Embryonic facial prominence (tissue), 1 donor: ENCODE results near the gene POC1A.
A peak's percentile ranks its signal among the peaks of the same experiment; 100 is the strongest.

Experiments used
- DNase-seq: peaks from one replicate; pipeline ENCODE4 v3.0.0-alpha.2; 2016; ENCODE audit errors: extremely low spot score

POC1A gene

DNA sequence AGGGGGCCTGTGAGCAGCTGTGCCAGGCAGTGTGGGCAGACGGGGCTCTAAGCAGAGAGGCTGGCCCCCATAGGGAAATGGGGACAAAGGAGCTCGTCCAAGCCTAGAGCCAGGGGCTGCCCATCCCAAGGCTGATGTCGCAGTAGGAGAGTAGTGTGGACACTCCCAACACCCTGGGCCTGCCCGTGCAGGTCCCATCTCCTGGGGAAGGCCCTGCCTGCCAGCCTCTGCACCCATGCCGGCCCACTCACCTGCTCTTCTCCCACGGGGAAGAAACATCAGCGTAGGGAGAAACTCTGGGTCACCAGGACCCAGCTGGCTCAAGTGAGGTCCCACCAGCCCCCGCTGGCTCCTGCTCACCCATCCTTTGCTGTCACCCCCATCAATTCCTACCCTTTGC lies 87.2 kb downstream of the POC1A start:
- no peak for DNase-seq

DNA sequence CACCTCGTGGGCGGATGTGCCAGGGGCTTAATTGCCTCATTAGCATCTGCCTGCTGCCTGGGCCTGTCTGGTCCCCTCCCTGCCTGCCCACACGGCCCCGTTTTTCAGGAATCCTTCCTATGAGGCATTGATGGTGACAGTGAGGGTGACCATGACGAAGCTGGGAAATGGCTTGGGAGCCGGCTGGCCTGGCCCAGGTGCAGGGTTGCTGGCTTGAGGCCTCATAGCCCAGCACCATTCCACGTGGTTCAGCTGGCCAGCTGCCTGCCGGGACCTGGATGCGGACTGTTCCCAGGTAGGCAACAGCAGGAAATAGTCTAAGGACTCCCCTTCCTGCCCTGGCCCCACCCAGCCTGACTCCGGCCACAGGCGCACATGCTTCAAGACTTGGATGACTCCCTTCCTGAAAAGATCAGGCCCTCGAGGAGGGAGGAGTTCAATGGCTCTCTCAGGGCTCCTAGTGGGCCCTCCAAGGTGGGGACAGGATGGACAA lies 88.9 kb downstream of the POC1A start:
- no peak for DNase-seq

DNA sequence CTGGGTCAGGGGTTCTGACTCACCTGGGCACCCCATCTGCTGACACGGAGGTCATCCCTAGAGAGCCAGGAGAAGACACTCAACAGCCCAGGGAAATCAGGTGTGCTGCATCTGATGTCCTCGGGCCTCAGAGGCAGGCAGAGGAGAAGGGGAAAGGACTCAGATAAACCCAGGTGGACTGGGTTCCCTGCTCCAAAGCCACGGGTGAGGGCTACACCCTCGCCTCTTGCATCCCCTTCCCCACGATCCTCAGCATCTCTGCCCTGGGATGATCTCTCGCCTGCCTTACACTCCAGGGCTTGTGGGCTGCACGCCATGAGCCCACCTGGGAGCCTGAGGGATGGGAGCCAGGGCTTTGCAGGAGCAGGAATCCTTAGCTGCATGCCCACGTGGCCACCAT lies 89.7 kb downstream of the POC1A start:
- DNase-seq, result no peak

DNA sequence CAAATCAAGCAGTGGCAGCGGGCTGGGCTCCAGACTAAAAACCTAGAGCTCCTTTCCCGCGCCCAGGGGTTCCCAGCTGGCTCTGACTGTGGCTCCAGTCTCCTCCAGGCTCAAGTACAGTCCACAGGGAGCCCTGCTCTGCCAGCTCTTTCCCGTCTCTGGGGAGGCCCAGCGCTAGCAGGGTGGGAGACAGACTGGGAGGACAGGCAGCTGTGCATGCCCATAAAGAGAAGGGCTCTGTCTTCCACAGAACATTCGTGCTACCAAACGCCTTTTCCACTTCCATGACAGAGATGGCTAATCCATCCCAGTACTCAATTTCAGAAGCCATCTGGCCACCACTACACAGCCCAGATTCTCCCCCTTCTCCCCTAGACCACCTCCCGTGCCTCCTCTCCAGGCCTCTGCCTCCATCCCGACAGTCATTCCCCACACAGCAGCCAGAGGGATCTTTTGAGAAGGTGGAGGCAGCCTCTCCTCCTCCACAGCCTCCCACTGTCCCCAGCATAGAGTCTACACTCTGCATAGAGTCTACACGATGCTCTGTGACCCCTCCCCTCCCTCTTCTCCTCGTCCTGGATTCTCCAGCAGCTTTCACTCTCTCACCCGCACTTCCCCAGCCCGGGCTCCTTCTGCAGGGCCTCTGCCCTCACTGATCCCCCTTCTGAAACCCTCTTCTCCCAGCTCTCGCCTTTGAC lies 91.0 kb downstream of the POC1A start:
- no peak for DNase-seq

DNA sequence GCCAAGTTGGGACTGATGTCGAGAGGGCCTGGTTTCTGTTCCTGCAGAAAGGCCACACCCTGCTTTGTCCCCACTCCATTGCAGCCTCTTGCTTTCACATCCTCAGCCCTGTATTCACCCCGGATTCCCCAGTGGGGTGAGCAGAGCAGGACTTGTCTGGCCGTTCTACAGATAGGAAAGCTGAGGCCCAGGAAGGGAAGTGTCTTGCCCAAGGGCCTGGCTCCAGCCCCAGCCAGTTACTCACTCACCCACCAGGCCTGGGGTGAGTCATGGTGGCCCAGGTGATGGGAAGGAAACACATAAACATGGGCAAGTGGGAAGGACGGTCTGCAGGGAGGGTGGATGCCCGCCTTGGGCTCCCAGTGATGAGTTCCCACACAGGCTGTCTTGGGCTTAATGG lies 91.7 kb downstream of the POC1A start:
- DNase-seq, result no peak

DNA sequence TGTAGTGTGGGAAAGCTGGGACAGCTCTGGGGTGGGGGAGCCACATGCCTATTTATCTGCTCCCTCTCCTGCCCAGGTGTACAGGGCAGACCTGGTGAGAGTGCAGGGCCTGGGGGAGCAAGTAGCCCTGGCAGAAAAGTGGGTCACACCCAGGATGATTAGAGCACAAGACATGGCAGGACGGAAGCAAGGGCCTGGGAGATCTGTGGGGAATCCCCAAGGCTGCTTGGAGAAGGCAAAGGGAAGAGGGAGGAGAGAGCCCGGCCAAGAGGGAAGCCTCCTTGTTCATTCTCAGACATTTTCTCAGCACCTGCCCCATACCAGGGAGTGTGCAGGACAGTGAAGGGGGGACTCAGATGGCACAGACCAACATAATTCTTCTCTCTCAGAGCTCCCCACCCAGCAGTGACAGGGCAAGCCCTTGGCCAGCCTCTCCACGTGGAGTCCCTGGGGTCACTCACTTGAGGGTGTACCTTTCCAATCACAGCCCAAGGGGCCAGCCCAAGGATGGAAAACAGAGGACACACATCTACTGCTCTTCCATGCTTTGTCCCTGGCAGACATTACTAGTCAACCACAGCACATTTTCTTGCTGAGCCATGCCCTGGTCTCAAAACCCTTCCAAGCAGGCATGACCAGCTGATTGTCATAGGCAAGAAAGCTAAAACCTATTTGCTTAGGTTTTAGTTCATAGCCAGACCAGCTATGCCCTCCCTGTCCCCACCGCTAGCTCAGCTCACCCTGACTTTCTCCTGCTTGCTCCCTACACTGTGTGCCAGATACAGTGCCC lies 92.9 kb downstream of the POC1A start:
- no peak for DNase-seq

DNA sequence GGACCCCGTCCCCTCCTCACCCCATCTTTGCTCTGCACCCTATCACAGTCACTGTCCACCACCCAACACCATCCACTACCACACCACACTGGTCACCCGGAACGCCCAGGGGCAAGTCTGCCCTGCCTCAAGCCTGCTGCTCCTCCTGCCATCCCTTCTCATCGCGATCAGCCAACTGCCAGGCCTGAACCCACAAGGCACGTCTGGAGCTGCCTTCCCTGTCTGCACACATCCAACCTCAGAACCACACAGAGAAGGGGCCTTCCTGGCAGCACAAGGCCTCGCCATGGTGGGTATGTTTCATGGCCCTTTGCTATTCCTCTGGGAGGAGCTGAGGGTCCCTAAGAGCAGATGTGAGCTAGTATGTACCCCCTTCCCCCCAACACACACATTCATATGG lies 94.4 kb downstream of the POC1A start:
- DNase-seq, result no peak

DNA sequence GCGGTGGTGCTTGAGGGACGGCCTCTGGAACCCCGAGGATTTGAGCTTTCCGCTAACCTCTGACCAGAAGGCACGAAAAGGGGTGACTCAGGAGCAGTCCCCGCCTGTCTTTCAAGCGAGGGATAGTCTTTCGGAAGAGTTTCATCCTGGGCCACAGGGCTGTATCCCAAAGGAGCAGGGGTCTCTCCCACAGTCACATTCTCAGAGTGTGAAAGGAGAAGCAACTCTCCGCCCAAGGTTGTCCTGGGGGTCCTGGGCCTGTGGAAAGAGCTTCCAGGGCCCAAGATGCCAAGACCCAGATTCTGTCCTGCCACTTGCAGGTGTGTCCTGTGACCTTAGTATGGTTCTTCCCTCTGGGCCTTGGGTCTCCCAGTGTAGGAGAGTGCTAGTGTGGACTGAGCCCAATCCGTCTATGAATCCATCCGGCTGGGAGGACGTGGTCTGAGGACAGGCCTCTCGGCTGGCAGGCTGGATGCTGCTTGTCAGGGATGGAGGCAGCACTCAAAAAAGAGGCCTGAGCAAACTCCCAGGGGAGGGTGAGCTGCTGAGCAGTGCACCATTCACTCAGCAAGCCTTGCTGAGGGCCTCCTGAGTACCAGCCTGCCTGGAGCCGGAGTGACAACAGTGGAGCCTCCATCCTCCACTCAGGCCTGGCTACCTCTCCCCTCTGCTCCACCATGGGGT lies 96.3 kb downstream of the POC1A start:
- no peak for DNase-seq

DNA sequence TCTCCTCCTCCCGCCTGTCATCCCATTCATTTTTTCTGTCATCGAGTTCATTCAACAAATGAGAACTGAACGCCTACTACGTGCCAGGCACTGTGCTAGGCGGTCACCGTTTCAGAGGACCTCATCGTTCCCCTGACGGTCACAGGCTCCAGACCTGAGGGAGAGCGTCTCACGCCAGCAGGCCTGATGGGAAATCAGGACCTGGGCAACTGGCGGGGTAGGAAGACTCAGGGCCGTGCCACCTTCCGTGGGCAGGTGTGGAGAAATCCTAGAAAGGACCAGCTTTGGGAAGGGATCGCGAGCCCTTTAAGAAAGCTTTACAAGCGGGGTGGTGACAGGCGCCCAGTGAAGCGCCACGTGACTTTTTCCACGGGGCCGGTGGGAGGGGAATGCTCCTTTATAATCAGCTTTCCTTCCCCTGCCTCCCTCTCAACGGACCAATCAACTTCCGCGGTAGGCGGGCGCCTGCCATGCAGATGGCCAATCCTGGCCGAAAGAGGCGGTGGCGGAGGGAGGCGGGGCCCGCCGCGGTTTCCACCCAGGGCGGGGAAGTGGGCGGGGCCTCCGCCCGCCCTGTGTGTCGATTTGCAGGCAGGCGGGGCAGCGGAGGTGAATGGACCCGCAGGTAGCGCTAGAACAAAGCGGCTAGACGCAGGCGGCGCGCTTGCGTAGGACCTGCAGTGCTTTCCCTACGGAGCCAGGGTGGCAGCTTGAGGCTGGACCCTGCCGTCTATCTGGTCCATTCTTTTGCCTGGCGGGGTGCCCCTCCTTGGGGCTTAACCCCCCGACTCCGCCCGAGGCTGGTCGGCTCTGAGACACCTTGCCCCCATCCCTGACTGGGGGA lies 97.0 kb downstream of the POC1A start:
- DNase-seq, result peak; percentile 98

DNA sequence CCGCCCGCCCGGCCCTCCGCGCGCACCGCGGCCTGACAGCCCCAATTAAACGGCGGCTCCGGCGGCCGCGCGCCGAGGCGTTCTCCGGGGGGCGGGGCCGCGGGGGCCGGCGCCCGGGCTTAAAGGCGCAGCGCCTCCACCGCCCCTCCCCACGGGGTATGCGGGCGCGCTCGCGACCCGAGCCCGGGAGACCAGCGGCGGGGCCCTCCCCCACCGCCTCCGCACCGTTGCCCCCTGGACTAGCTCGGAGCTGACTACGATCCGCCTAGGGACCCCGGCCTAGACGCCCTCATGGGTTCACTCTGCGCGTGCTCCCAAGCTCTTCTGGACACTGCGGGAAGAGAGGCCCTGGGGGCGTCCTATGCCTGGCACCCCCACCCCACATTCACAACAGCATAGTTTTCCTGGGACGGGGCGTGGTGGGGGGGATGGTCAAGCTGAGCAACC lies 97.7 kb downstream of the POC1A start, which contains the start of gene DUSP7:
Gene DUSP7, minus strand, starts transcription at position 51 of the 447 bp plus-strand sequence. CDS start 205 bp downstream, outside the sequence.
- no peak for DNase-seq

DNA sequence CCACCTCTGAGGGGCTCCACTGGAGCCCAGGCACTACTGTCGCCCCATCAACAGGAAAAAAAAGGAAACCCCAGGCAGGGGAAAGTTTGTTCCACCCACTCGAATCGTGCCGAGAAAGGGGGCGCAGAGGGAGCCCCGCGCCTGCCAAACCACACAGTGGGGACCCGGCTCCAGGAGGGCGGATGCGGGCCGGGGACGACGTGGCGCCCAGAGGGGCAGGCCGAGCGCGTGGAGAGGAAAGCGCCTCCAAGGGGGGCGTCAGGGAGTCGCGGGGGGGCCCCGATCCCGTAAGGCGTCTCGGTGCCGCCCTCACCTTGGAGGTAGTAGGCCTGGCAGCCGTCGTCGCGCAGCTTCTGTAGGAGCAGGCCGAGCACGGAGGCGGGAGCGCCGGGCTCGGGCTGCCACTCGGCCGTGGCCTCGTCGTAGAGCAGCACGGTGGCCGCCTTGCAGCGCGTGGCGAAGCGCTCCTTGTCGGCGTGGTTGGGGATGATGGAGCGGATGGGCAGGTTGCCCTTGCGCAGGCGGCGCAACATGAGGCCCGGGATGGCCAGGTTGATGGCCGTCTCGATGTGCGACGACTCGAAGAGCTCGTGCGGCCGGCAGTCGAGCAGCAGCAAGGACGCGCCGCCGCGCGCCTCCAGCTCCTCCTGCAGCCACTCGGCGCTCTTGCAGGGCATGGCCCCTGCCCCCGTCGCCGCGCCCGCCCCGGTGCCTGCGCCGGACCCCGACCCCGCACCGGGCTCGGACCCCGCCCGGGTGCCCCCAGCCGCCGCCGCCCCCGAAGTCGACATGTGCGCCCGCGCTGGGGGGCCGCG lies 98.5 kb downstream of the POC1A start:
- no peak for DNase-seq

DNA sequence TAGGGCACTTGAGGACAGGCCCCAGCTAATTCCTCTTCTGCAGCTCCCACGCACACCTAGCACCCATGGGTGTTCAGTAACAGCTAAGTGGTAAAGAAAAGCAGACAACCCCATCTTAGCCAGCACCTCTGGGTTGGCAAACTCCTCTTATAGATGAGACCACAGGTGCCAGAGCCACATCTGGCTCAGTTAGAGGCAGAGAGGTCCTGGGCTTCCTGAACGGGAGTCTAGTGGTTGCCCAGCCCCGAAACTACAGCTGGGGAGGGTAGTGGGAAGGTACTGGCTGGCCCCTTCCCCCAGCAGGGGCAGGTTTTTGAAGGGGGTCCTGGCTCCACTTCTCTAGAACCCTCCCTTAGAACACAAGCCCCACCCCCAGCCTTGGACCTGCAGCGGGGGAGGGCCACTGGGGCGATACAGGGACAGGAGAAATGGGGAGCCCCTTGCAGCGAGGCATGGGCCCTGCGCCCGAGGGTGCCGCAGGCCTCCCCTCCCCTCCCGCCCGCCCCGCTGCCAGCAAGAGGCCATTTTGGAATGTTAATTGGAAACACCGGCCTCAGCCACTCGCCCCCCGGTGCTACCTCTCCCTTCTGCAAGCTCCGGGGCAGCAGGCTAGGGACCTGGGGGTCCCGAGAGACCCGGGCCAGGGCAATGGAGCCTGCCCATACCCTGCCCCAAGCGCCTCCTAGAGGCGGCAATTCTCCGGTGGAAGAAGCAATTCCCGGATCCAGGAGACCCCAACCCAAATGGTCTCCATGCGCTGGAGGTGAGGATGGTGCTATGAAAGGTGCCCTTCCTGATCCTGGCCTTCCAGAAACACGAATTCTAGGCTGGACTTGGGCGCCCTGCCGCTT lies 99.3 kb downstream of the POC1A start:
- DNase-seq, result no peak

DNA sequence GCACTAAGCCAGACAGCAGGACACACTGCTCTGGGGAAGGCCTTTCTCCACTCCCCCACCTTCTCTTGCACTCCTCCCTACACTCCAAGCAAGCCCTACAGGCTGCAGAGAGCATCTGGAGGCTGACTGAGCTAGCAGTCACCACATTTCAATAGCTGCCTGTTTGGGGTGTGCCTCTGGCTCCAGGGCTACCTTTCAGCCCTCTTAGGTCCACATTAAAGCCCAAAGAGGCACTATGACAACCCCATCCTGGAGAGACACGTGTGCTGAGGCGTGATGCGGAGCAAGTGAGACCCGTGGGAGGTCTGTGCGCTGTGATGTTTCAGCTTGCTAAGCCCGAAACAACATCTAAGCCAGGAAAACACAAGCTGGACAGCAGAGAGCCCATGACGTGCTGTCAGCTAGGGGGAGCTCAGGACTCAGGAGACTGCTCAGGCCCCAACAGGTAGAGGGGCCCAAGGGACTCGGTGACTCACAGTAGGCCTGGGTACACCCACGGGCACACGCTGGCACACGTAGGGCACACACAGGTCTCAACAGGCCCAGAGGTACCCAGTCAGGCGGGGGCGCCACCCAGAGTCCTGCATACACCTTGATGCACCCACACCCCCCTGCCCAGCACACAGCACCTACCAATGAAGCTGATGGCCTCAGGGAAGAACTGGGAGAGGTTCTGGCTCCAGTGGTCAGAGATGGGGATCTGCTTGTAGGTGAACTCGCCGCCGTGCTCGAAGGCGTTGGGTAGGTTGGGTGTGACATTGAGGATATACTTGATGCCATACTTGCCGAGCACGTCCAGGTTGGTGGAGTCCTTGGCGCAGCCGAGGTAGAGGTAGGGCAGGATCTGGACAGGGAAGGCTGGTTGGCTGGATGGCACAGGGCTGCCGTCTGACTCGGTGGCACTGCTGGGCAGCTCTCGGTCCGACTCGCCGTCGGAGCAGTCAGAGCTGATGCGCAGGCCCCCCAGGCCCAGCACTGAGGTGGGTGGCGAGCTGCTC lies 100.6 kb downstream of the POC1A start:
- no peak for DNase-seq

DNA sequence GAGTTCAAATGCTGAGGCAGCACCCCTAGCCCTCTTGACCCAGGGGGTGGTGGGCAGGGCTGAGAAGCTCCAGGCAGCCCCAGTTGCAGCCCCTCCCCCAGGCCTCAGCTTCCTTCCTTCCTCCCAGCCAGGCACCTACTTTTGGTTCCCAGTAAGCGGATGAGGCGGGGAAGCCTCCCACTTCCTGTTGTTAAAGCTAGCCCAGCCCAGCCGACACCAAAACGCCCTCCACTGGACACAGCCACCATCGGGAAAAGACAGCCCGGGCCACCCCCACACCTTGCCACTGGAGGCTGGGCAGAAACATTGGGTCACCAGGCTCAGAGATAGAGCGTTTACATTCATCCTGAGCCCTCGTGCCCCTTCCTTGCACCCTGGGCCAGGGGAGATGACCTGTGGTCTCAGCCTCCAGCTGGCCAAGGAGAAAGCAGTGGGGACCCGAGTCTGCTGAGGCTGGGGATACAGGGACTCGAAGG lies 101.4 kb downstream of the POC1A start:
- DNase-seq, result no peak

DNA sequence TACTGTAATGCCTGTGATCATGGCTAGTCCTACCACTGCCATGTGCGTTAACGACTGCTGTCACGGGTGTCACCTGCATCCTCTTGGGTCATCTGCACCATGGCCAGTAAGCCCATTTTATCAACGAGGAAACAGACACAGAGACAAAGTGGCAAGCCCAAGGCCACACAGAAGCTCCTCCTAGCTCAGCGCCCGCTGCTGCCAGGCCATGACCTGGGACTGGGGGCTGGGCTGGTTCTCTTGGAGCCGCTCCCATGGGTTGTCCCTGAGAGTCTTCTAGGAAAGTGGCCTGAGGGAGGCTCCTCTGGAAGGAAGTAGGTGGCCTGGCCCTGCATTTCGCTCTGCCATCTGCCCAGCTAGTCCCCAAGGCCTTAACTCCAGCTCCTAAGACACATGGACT lies 102.8 kb downstream of the POC1A start:
- no peak for DNase-seq

DNA sequence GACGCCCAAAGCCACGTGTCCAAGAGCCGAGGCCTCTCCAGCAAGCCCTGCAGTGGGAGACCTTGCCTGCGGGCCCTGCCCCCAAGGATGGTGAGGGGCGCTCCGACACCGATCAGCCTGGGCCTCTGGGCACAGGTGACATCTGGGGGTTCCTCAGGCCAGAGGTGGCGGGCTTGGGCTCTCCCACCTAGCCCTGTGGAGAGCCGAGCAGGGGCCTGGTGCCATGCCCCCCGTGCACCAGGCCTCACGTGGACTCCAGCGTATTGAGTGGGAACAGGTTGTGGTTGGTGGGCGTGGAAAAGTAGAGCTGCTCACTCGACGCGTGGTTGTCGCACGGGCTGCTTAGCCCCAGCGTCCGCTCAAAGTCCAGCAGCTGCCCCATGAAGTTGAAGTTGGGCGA lies 103.7 kb downstream of the POC1A start:
- DNase-seq, result no peak

DNA sequence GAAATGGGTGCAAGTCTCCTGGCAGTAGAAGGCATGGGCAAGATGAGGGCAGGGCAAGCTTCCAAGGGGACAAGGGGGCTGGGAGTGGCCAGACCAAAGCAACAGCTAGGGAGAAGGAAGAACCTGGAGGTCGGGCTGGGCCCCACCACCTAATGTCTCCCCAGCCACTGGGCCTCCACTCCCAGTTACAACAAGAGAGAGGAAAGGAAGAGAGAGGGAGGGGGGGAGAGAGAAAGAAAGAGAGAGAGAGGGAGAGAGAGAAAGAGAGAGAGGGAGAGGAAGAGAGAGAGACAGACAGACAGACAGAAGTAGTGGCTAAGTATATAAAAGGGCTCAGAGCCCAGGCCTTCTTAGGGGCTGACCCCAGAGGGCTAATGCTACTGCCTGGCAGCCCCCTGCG lies 104.7 kb downstream of the POC1A start:
- DNase-seq, result no peak

DNA sequence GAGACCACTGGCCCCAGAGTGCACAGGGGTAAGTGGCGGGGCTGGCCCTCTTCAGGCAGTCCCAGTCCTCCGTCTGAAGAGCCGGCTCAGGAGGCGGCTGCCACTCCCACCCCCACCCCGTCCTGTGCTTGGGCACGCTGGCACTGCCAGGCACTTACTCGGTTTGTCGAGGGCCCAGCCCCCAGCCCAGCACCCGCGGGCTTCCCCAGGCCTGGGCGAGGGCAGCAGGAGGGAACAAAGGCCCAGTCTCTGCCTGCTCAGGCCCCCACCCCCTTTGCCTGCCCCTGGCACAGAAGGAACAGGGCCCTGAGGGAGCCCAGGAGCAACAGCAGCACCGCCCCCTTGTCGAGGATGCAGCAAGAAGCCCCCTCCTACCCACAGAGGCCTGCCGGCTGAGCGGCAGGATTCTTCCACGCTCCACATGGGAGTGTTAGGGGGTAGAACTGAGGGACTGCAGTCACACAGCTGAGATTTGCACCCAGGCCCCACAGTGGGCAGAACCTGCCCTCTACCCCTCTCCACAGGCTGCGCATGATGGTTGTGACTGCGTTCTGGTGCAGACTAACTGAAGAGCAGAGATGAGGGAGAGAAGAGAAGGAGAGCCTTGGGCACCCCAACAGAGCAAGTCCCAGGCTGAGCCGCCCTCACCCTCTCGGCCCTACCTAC lies 106.8 kb downstream of the POC1A start:
- no peak for DNase-seq
